RWPE2 (cell line): ENCODE measurements around the gene HTR7.
"Not testable (repeated sequence)": the region's sequence is repeated elsewhere in the genome, so short reads cannot be mapped to it uniquely, and the experiment has no call there.

ENCODE experiments used
- ATAC-seq: fragments of 200-7000 bp; cut with Tn5 transposase; 3 replicates; pipeline ENCODE4 v1.9.1; 2021; ENCODE audit warnings: low read depth
- DNase-seq: peaks from one replicate; pipeline ENCODE4 v3.0.0-alpha.2; 2020; ENCODE audit warnings: low spot score
- H3K27ac ChIP-seq: fragments of 450-650 bp; 2 replicates; pipeline ENCODE4 v1.5.1; 2017; ENCODE audit warnings: mild to moderate bottlenecking; ENCODE audit not compliant: poor library complexity, severe bottlenecking
- H3K27me3 ChIP-seq: fragments of 250-450 bp; sonication (Bioruptor Pico); 2 replicates; pipeline ENCODE4 v1.5.1; 2021; ENCODE audit warnings: mild to moderate bottlenecking, moderate library complexity; ENCODE audit not compliant: insufficient read depth, poor library complexity, severe bottlenecking
- H3K36me3 ChIP-seq: fragments of 250-450 bp; sonication (Bioruptor Pico); 2 replicates; pipeline ENCODE4 v1.5.1; 2020; ENCODE audit warnings: low read depth, mild to moderate bottlenecking, moderate library complexity
- H3K4me1 ChIP-seq: fragments of 250-450 bp; sonication (Bioruptor Pico); 2 replicates; pipeline ENCODE4 v1.5.1; 2021; ENCODE audit warnings: mild to moderate bottlenecking, moderate library complexity; ENCODE audit not compliant: insufficient read depth, poor library complexity, severe bottlenecking
- H3K4me3 ChIP-seq: fragments of 250-450 bp; sonication (Bioruptor Pico); 2 replicates; pipeline ENCODE4 v1.5.1; 2021; ENCODE audit warnings: mild to moderate bottlenecking, moderate library complexity; ENCODE audit not compliant: severe bottlenecking
- H3K9me3 ChIP-seq: fragments of 250-450 bp; sonication (Bioruptor Pico); 2 replicates; pipeline ENCODE4 v1.5.1; 2021; ENCODE audit warnings: mild to moderate bottlenecking, moderate library complexity; ENCODE audit not compliant: severe bottlenecking
- TF ChIP-seq, protein P1 (sequence below): fragments of 450-650 bp; IDR thresholded peaks from one replicate; pipeline ENCODE4 v1.5.1; 2017; ENCODE audit warnings: mild to moderate bottlenecking, moderate library complexity; ENCODE audit not compliant: poor library complexity, severe bottlenecking

HTR7 gene

DNA sequence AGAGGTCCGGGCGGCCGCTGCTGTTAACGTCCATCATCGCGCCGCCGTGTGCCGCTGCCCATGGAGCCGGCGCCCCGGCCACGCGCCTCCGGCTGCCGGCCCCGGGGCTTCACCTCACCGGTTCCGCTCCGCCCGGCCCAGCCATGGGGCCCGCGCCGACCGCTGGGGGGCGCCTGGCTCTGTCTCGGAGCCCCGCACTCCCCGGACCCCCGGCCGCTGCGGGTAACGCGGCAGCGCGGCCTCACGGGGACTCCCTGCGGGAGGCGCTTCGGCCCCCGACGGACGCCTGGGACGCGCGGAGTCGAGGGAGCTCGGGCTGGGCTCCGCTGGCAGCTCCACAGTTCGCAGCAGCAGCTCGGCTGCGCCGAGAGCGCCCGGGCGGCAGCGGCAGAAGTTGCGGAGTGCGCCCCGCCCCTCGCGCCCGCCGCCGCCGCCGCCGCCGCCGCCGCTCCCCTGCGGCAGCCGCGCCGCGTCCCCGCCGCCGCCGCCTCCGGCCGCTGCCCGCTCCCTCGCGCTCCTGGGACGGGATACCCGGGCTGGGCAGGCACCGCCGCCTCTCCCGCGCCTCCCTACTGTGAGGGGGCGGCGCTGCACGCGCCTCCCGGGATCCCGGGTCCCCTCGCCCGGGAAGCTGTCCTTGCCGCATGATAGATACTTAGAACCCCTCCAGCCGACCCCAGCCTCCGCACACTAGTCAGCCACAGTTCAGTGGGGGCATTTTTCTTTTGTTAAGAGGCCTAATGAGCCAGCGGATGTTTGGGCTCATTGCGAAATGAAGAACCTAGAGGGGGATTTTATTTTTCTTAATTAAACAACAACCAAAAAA lies at the start of gene HTR7:
HTR7 (minus strand) TSS at position 405 of the 826 bp plus-strand sequence; CDS start at position 37, 368 bp downstream.
- ATAC-seq: peak; percentile 52
- H3K9me3 ChIP-seq: no peaks in the 10 kb centered on the region
- H3K4me3 ChIP-seq: peak within 1 kb of the TSS; percentile 71
- peak; percentile 52 for DNase-seq
- TF ChIP-seq, protein P1, sequence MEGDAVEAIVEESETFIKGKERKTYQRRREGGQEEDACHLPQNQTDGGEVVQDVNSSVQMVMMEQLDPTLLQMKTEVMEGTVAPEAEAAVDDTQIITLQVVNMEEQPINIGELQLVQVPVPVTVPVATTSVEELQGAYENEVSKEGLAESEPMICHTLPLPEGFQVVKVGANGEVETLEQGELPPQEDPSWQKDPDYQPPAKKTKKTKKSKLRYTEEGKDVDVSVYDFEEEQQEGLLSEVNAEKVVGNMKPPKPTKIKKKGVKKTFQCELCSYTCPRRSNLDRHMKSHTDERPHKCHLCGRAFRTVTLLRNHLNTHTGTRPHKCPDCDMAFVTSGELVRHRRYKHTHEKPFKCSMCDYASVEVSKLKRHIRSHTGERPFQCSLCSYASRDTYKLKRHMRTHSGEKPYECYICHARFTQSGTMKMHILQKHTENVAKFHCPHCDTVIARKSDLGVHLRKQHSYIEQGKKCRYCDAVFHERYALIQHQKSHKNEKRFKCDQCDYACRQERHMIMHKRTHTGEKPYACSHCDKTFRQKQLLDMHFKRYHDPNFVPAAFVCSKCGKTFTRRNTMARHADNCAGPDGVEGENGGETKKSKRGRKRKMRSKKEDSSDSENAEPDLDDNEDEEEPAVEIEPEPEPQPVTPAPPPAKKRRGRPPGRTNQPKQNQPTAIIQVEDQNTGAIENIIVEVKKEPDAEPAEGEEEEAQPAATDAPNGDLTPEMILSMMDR: peak; percentile 87
- no peaks in the 10 kb centered on the region for H3K36me3 ChIP-seq
- H3K4me1 ChIP-seq: peaks cover 30% of the 10 kb centered on the region
- H3K27ac ChIP-seq: peak within 1 kb of the TSS; percentile 96
- no peaks in the 10 kb centered on the region for H3K27me3 ChIP-seq

GRCh38 chr10:90906596-90906995 lies 48.8 kb upstream of the HTR7 start:
- DNase-seq: no peak
- Histone ChIP-seq H3K4me1 (no peaks in the 10 kb centered on the region), H3K36me3 (peaks cover 26% of the 10 kb centered on the region), H3K9me3 (no peaks in the 10 kb centered on the region), H3K27ac (no peak overlapping the region), H3K27me3 (no peaks in the 10 kb centered on the region), H3K4me3 (no peak overlapping the region)
- TF ChIP-seq, protein P1: no peak
- ATAC-seq: no peak

- H3K4me3 ChIP-seq: no peak overlapping the region
- H3K4me1 ChIP-seq: no peaks in the 10 kb centered on the region
- TF ChIP-seq, protein P1: no peak
- no peak for DNase-seq
- ATAC-seq: no peak
- no peaks in the 10 kb centered on the region for H3K9me3 ChIP-seq
- H3K27me3 ChIP-seq: no peaks in the 10 kb centered on the region
- H3K36me3 ChIP-seq: peaks cover 30% of the 10 kb centered on the region
- no peak overlapping the region for H3K27ac ChIP-seq
These were observed 48.1 kb upstream of the HTR7 start for GRCh38 chr10:90905925-90906324.

DNA sequence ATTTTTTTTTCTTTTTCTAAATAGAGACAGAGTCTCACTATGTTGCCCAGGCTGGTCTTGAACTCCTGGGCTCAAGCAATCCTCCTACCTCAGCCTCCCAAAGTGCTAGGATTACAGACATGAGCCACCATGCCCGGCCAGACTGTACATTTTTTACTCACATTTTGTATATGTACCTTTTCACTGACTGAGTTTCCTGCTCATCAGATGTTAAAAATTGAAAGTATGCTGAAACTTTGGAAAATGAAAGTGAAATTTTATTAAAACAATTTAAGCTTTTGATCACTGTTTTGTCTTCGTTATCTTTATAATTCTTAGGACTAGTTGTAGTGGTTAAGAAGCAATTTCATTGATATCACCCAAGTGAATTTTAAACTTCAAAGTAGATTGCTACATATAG lies 39.1 kb upstream of the HTR7 start:
- ATAC-seq, DNase-seq: not testable (repeated sequence)
- peaks cover 83% of the 10 kb centered on the region for H3K36me3 ChIP-seq

DNA sequence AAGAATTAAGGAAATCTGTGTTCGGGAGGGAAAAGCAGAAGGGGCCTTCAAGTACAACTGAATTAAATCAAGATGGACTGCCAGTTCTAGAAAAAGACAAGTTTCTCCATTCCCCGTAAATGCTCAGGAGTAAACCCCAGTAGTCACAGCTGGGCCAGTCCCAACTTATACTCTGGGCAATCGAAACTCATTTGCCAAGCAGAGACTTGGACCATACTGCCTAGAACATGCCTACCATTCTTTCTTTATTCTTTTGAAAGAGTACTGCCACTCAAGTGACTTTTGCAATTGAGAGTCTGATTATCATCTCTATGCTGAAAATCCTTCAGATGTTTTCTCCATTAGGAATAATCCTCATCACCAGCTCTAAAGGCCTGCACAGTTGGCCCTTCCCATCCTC lies 35.4 kb upstream of the HTR7 start:
- peaks cover 90% of the 10 kb centered on the region for H3K36me3 ChIP-seq
- H3K9me3 ChIP-seq: no peaks in the 10 kb centered on the region
- ATAC-seq: no peak
- H3K27me3 ChIP-seq: no peaks in the 10 kb centered on the region
- no peak overlapping the region for H3K27ac ChIP-seq
- TF ChIP-seq, protein P1: no peak
- H3K4me3 ChIP-seq: no peak overlapping the region
- H3K4me1 ChIP-seq: no peaks in the 10 kb centered on the region
- no peak for DNase-seq

More for the DNA sequence above, 39.1 kb upstream of the HTR7 start:
- not testable (repeated sequence) for H3K27ac ChIP-seq, H3K9me3 ChIP-seq, H3K27me3 ChIP-seq, H3K4me1 ChIP-seq, H3K4me3 ChIP-seq
